ENCODE measurements around the gene FHIT.

FHIT gene

DNA sequence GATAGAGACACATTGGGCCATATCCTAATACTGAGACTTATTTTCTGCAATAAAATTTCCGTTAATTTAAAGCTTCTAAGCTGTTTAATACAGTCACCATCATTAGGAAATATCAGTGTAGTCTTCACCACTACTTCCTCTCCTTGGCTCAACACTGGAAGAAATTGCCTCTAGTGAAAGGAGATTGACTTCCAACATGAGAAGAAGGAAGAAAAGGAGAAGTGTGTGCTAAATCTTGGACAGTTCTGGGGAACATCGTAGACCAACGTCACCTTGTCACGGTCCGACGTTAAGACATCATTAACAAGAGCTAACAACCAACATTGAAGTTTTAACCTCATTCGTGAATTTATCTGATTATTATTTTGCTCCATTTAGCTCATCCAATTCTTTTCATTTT, 1214.4 kb downstream of the FHIT start:
- no peak for DNase-seq (ENCODE audit: low read depth, low spot score)
- H3K4me3 ChIP-seq (ENCODE audit: insufficient read length, low read depth), result no peak overlapping the region

DNA sequence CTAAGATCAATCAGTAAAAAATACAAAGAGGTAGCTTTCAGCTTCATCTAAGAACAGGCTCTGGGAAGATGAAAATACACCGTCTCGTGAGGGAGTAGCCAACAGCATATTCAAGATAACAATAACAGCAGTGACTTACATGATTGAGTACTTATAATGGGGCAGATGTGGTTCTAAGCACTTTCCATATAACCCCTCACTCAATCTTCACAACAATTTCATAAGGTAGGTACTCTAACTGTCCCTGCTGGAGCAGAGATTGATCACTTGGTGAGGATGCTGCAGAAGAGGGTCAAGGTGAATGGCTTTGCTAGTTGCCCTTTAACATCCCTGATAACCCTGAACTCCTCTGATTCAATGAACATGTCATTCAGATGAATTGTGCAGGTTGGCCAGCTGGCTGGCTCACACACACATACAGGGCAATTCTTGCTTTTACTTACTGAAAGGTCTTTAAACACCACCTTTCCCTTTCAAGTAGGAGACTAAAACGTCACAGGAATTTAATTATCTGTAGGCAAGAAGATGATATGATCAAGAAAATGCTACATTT, 1217.3 kb downstream of the FHIT start:
- no peak overlapping the region for H3K9ac ChIP-seq (ENCODE audit: insufficient read length, low read depth)
- H3K9me3 ChIP-seq (ENCODE audit: insufficient read depth, low read length), result no peaks in the 10 kb centered on the region
- H3K36me3 ChIP-seq (ENCODE audit: insufficient read depth, insufficient read length, low read length), result no peaks in the 10 kb centered on the region
- no peaks in the 10 kb centered on the region for H3K27me3 ChIP-seq (ENCODE audit: insufficient read depth, insufficient read length)
- no peak for DNase-seq (ENCODE audit: low read depth, low spot score)
- no peak for TF ChIP-seq ZNF274 (IDR thresholded peaks at IDR 0.05; ENCODE audit: low read depth, low read length)
- TF ChIP-seq SUZ12 (IDR thresholded peaks at IDR 0.05; ENCODE audit: extremely low read depth, insufficient read depth, insufficient read length), result no peak
- TF ChIP-seq YY1 (IDR thresholded peaks at IDR 0.05; ENCODE audit: insufficient read depth, insufficient read length), result no peak
- no peaks in the 10 kb centered on the region for H3K4me1 ChIP-seq (ENCODE audit: insufficient read depth, insufficient read length)
- H3K4me3 ChIP-seq (ENCODE audit: insufficient read length, low read depth), result no peak overlapping the region

More for the DNA sequence above, 1214.4 kb downstream of the FHIT start:
- no peaks in the 10 kb centered on the region for H3K36me3 ChIP-seq (ENCODE audit: insufficient read depth, insufficient read length, low read length)
- H3K9ac ChIP-seq (ENCODE audit: insufficient read length, low read depth), result no peak overlapping the region
- TF ChIP-seq ZNF274 (IDR thresholded peaks at IDR 0.05; ENCODE audit: low read depth, low read length), result no peak
- TF ChIP-seq YY1 (IDR thresholded peaks at IDR 0.05; ENCODE audit: insufficient read depth, insufficient read length), result no peak
- TF ChIP-seq SUZ12 (IDR thresholded peaks at IDR 0.05; ENCODE audit: extremely low read depth, insufficient read depth, insufficient read length), result no peak
- H3K27me3 ChIP-seq (ENCODE audit: insufficient read depth, insufficient read length), result no peaks in the 10 kb centered on the region
- H3K4me1 ChIP-seq (ENCODE audit: insufficient read depth, insufficient read length), result no peaks in the 10 kb centered on the region
- H3K9me3 ChIP-seq (ENCODE audit: insufficient read depth, low read length), result no peaks in the 10 kb centered on the region

DNA sequence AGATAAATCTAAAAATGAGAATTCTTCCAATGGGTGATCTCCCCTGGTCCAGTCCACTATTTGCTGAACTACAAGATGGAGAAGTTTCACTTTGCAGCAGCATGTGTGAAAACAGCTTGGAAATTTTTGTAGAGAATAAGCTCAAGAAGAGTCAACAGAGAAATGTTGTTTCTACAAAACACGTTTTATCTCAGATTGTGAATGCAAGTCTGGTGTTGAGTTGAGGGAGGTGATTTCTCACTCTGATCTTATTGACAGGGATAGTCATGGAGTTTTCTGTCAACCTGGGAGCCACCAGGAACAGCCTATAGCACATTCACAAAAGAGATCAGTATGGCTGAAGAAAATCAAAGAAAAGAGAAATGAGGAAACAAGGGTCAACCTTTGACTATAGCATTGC, 1220.3 kb downstream of the FHIT start:
- Histone ChIP-seq H3K4me1 (ENCODE audit: insufficient read depth, insufficient read length) (no peaks in the 10 kb centered on the region), H3K4me3 (ENCODE audit: insufficient read length, low read depth) (no peak overlapping the region), H3K27me3 (ENCODE audit: insufficient read depth, insufficient read length) (no peaks in the 10 kb centered on the region), H3K9me3 (ENCODE audit: insufficient read depth, low read length) (no peaks in the 10 kb centered on the region), H3K9ac (ENCODE audit: insufficient read length, low read depth) (no peak overlapping the region), H3K36me3 (ENCODE audit: insufficient read depth, insufficient read length, low read length) (no peaks in the 10 kb centered on the region)
- TF ChIP-seq SUZ12 (IDR thresholded peaks at IDR 0.05; ENCODE audit: extremely low read depth, insufficient read depth, insufficient read length), result no peak
- no peak for TF ChIP-seq ZNF274 (IDR thresholded peaks at IDR 0.05; ENCODE audit: low read depth, low read length)
- TF ChIP-seq YY1 (IDR thresholded peaks at IDR 0.05; ENCODE audit: insufficient read depth, insufficient read length), result no peak
- no peak for DNase-seq (ENCODE audit: low read depth, low spot score)

DNA sequence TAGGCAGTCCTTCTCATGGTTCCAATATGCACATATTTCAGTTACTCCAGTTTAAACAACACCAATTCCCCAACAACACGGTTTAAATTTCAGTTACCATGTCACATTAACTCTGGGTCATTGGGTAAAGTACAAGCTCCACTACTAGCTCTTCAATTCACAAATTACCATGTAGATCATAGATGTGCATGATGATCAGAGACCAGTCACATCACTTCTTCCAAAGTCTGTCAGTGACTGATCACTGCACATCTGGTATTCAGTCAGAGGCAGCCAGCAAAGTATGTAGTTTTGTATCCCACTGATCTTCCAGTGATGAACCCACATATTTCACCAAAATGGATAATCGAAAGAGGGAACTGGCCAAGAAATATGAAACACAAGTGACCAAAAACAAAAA, 1223.0 kb downstream of the FHIT start:
- no peaks in the 10 kb centered on the region for H3K36me3 ChIP-seq (ENCODE audit: insufficient read depth, insufficient read length, low read length)
- H3K4me1 ChIP-seq (ENCODE audit: insufficient read depth, insufficient read length), result no peaks in the 10 kb centered on the region
- no peaks in the 10 kb centered on the region for H3K27me3 ChIP-seq (ENCODE audit: insufficient read depth, insufficient read length)
- H3K4me3 ChIP-seq (ENCODE audit: insufficient read length, low read depth), result no peak overlapping the region
- no peak overlapping the region for H3K9ac ChIP-seq (ENCODE audit: insufficient read length, low read depth)
- DNase-seq (ENCODE audit: low read depth, low spot score), result no peak
- TF ChIP-seq SUZ12 (IDR thresholded peaks at IDR 0.05; ENCODE audit: extremely low read depth, insufficient read depth, insufficient read length) (no peak), ZNF274 (IDR thresholded peaks at IDR 0.05; ENCODE audit: low read depth, low read length) (no peak), YY1 (IDR thresholded peaks at IDR 0.05; ENCODE audit: insufficient read depth, insufficient read length) (no peak)
- no peaks in the 10 kb centered on the region for H3K9me3 ChIP-seq (ENCODE audit: insufficient read depth, low read length)

DNA sequence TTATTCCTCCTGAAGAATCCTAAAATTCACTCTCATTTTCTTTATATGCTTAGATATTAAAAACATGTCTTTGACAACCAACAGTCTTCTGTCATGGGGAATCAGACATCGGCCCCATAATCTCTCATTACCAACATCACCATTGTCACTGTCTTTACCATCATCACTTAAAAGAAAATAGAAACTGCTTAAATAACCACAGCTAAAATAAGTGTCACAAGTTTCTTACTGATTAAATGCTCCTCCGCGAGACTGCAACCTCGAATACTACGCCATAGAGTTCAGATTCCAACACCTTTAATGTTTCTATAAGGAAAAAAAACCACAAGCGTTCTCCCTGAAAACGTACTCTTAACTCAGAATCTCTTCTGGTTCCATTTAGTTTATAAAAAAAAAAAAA, 1223.9 kb downstream of the FHIT start:
- H3K36me3 ChIP-seq (ENCODE audit: insufficient read depth, insufficient read length, low read length), result no peaks in the 10 kb centered on the region
- H3K9ac ChIP-seq (ENCODE audit: insufficient read length, low read depth), result no peak overlapping the region
- H3K27me3 ChIP-seq (ENCODE audit: insufficient read depth, insufficient read length), result no peaks in the 10 kb centered on the region
- no peak for TF ChIP-seq SUZ12 (IDR thresholded peaks at IDR 0.05; ENCODE audit: extremely low read depth, insufficient read depth, insufficient read length)
- TF ChIP-seq YY1 (IDR thresholded peaks at IDR 0.05; ENCODE audit: insufficient read depth, insufficient read length), result no peak
- TF ChIP-seq ZNF274 (IDR thresholded peaks at IDR 0.05; ENCODE audit: low read depth, low read length), result no peak
- DNase-seq (ENCODE audit: low read depth, low spot score), result no peak
- H3K9me3 ChIP-seq (ENCODE audit: insufficient read depth, low read length), result no peaks in the 10 kb centered on the region
- no peak overlapping the region for H3K4me3 ChIP-seq (ENCODE audit: insufficient read length, low read depth)
- no peaks in the 10 kb centered on the region for H3K4me1 ChIP-seq (ENCODE audit: insufficient read depth, insufficient read length)

DNA sequence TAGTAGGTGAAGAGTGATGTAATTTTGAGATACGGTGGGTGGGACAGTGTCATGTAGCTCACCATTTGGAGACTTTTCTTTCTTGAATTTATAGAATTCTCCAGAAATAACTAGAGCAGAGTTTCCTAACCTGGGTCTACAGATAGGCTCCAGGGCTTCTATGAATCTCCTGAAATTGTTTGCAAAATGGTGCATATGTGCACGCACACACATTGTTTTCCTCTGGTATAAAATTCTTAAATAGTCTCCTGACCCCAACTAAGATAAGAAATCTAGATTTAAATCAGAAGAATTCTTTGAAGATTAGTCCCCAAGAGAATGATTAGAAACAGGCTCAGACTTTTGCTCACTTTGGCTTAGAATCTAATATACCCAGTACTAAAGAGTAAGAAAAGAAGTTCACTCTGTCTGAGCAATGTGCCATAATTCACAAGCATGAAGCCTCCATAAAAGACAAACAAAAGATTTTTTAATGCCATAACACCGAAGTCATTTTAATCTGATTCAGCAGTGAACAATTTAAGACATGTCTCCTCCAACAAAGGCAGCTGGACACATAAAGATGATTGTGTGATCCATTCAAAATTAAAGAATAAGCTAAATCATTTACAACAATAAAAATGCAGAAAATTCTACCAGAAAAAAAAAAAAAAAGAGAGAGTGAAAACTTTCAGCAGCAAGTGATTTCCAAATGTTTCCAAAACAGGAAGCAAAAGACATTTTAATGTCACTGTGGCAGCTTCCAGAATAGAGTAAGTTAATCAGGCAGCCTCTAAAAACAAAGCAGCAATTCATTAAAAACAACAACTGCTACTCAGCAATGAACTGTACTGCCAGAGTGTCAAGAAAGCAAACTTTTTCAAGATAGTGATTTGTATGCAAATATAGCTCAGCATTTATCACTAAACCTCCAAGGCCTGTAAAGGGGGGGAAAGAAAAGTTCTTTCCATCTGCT, 1225.9 kb downstream of the FHIT start:
- Histone ChIP-seq H3K9me3 (ENCODE audit: insufficient read depth, low read length) (no peaks in the 10 kb centered on the region), H3K36me3 (ENCODE audit: insufficient read depth, insufficient read length, low read length) (no peaks in the 10 kb centered on the region), H3K27me3 (ENCODE audit: insufficient read depth, insufficient read length) (no peaks in the 10 kb centered on the region), H3K9ac (ENCODE audit: insufficient read length, low read depth) (no peak overlapping the region), H3K4me3 (ENCODE audit: insufficient read length, low read depth) (no peak overlapping the region), H3K4me1 (ENCODE audit: insufficient read depth, insufficient read length) (no peaks in the 10 kb centered on the region)
- TF ChIP-seq SUZ12 (IDR thresholded peaks at IDR 0.05; ENCODE audit: extremely low read depth, insufficient read depth, insufficient read length) (no peak), ZNF274 (IDR thresholded peaks at IDR 0.05; ENCODE audit: low read depth, low read length) (no peak), YY1 (IDR thresholded peaks at IDR 0.05; ENCODE audit: insufficient read depth, insufficient read length) (no peak)
- DNase-seq (ENCODE audit: low read depth, low spot score), result no peak

DNA sequence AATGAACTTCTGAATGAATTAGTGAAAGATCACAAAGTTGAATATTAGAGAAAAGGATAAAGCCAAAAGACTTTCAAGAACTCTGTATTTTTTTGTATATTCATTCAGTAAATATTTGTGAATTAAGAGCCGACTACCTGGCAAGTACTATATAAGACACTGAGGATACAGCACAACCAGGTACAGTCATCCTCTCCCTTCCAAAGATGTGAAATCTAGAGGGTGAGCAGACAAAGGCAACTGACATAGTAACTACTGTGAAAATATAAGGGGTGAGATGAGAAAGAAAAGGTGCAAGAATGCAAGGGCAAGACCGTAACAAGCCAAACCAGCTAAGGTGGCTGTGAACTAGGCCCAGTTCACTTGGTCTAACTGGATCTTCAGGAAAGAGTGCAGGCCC, 1226.9 kb downstream of the FHIT start:
- Histone ChIP-seq H3K4me1 (ENCODE audit: insufficient read depth, insufficient read length) (no peaks in the 10 kb centered on the region), H3K36me3 (ENCODE audit: insufficient read depth, insufficient read length, low read length) (no peaks in the 10 kb centered on the region), H3K9me3 (ENCODE audit: insufficient read depth, low read length) (no peaks in the 10 kb centered on the region), H3K9ac (ENCODE audit: insufficient read length, low read depth) (no peak overlapping the region), H3K27me3 (ENCODE audit: insufficient read depth, insufficient read length) (no peaks in the 10 kb centered on the region), H3K4me3 (ENCODE audit: insufficient read length, low read depth) (no peak overlapping the region)
- TF ChIP-seq ZNF274 (IDR thresholded peaks at IDR 0.05; ENCODE audit: low read depth, low read length) (no peak), SUZ12 (IDR thresholded peaks at IDR 0.05; ENCODE audit: extremely low read depth, insufficient read depth, insufficient read length) (no peak), YY1 (IDR thresholded peaks at IDR 0.05; ENCODE audit: insufficient read depth, insufficient read length) (no peak)
- DNase-seq (ENCODE audit: low read depth, low spot score), result no peak
